HL-60 (cell line): ENCODE data around the gene GRIK5.

Source experiments
- CTCF ChIP-seq: IDR thresholded peaks from one replicate; pipeline ENCODE4 v1.5.1; 2011; ENCODE audit warnings: low read length, control low read depth, inconsistent platforms; ENCODE audit not compliant: insufficient read depth
- GABPA ChIP-seq: IDR thresholded peaks from 2 replicates; pipeline ENCODE4 v1.6.1; 2012; ENCODE audit warnings: low read depth
- POLR2AphosphoS5 ChIP-seq: IDR thresholded peaks from 2 replicates; pipeline ENCODE4 v1.6.1; 2012; ENCODE audit warnings: low read depth
- REST ChIP-seq: IDR thresholded peaks from 2 replicates; pipeline ENCODE4 v1.6.1; 2012; ENCODE audit warnings: low read depth; ENCODE audit not compliant: insufficient replicate concordance
- SPI1 ChIP-seq: IDR thresholded peaks from 2 replicates; pipeline ENCODE4 v1.6.1; 2012; ENCODE audit warnings: low read depth, mild to moderate bottlenecking, borderline replicate concordance

- TF ChIP-seq CTCF (no peak), GABPA (no peak), REST (no peak), POLR2AphosphoS5 (no peak), SPI1 (no peak)
These were observed 39.2 kb downstream of the GRIK5 start for GRCh38 chr19:42030645-42031440.
